HepG2 (cell line): Measurements from ENCODE around the gene ST13. TPM values are rescaled to one million over a fixed set of nuclear protein-coding genes. Genes with fewer than 3 reads are reported as not detected.

Source experiments
- ATAC-seq: fragments of 200-7000 bp; cut with Tn5 transposase; 3 replicates; pipeline ENCODE4 v1.9.1; 2020; ENCODE audit warnings: mild to moderate bottlenecking, moderate library complexity
- BruUV-seq: library from RNA; stranded (reverse); fragments of 400-500 nt; replicated peaks from 2 replicates; lab custom pipeline; 2021; lab: Mats Ljungman, UMichigan
- CTCF ChIA-PET: fragments of 300-600 bp; formaldehyde crosslinking; extraction: SDS; loops from one replicate; lab custom pipeline; 2021; ENCODE audit warnings: low total read pairs, inconsistent platforms, low intra/inter-chr PET ratio; lab: Yijun Ruan, JAX
- POLR2A ChIA-PET: fragments of 350-600 bp; sonication (Branson Sonifier 250); formaldehyde crosslinking; loops from one replicate; lab custom pipeline; 2020; ENCODE audit warnings: antibody characterized with exemption, inconsistent platforms; lab: Yijun Ruan, JAX
- DNase-seq: peaks from one replicate; pipeline ENCODE4 v3.0.0-alpha.2; 2015; ENCODE audit warnings: low spot score
- FAIRE-seq: peaks from 3 replicates; lab custom pipeline; 2011; peaks lifted over from hg19 to GRCh38; lab: Jason Lieb, UNC
- H2AFZ ChIP-seq: one replicate; pipeline ENCODE4 v1.6.1; 2011; ENCODE audit warnings: low read length, inconsistent platforms
- H3K27ac ChIP-seq: fragments of 300-600 bp; 3 replicates; pipeline ENCODE4 v1.8.0; 2011; ENCODE audit warnings: mixed run types, mild to moderate bottlenecking, mixed read lengths, low read length, inconsistent platforms; ENCODE audit not compliant: insufficient read depth; ENCODE audit errors: extremely low read length
- H3K27me3 ChIP-seq, 2 experiments: fragments of 200-600 bp in 1 of 2; 2 replicates in 1 of 2; 3 replicates in 1 of 2; pipeline versions ENCODE4 v1.6.0 to v1.8.0; 2011; ENCODE audit warnings: low read length in 2 of 2, mild to moderate bottlenecking in 2 of 2, moderate library complexity in 2 of 2, inconsistent platforms in 1 of 2; ENCODE audit not compliant: insufficient read depth in 2 of 2, control insufficient read depth in 1 of 2
- H3K36me3 ChIP-seq, 2 experiments: fragments of 200-600 bp in 1 of 2; replicated peaks in 1 of 2; 2 replicates in 1 of 2; 3 replicates in 1 of 2; pipeline versions ENCODE4 v1.5.1 to v1.8.0; 2011; ENCODE audit warnings: low read length in 2 of 2, inconsistent platforms in 1 of 2; ENCODE audit not compliant: insufficient read depth in 2 of 2, control insufficient read depth in 1 of 2
- H3K4me1 ChIP-seq: 2 replicates; pipeline ENCODE4 v1.5.1; 2012; ENCODE audit warnings: low read length, inconsistent platforms; ENCODE audit not compliant: insufficient read depth
- H3K4me2 ChIP-seq: 2 replicates; pipeline ENCODE4 v1.6.0; 2011; ENCODE audit warnings: low read depth, low read length, inconsistent platforms
- H3K4me3 ChIP-seq, 3 experiments: fragments of 200-600 bp in 1 of 3; sonication (generic), shearing (Covaris generic) in 1 of 3; replicated peaks in 1 of 3; 2 replicates each; pipeline ENCODE4 v1.5.1; 2011 to 2016; ENCODE audit warnings: low read length in 3 of 3, inconsistent platforms in 2 of 3, low read depth in 2 of 3, mild to moderate bottlenecking in 2 of 3, control low read depth in 1 of 3, mixed read lengths in 1 of 3; ENCODE audit not compliant: insufficient read depth in 1 of 3
- H3K79me2 ChIP-seq: one replicate; pipeline ENCODE4 v1.6.1; 2011; ENCODE audit warnings: low read length, inconsistent platforms; ENCODE audit not compliant: insufficient read depth
- H3K9ac ChIP-seq: 2 replicates; pipeline ENCODE4 v1.6.0; 2011; ENCODE audit warnings: mild to moderate bottlenecking, low read depth, low read length, inconsistent platforms; ENCODE audit not compliant: insufficient read depth
- H3K9me3 ChIP-seq: 2 replicates; pipeline ENCODE4 v1.5.1; 2012; ENCODE audit warnings: mild to moderate bottlenecking, low read length
- H4K20me1 ChIP-seq: 2 replicates; pipeline ENCODE4 v1.6.0; 2011; ENCODE audit warnings: inconsistent platforms, mild to moderate bottlenecking, low read length, moderate library complexity; ENCODE audit not compliant: insufficient read depth
- AGO1 ChIP-seq: fragments of 200-400 bp; formaldehyde crosslinking; IDR thresholded peaks from 2 replicates; pipeline ENCODE4 v1.6.1; 2017; ENCODE audit warnings: mild to moderate bottlenecking, low read depth, low read length, moderate library complexity; ENCODE audit not compliant: poor library complexity, severe bottlenecking
- CAMTA2 ChIP-seq: sonication (generic); formaldehyde crosslinking; IDR thresholded peaks from 2 replicates; pipeline ENCODE4 v1.4.0; 2020; ENCODE audit warnings: mild to moderate bottlenecking, missing genetic modification reagents, borderline replicate concordance
- CBX1 ChIP-seq: IDR thresholded peaks from one replicate; pipeline ENCODE4 v1.6.1; 2016; ENCODE audit warnings: antibody characterized with exemption, low read depth
- CEBPB ChIP-seq: IDR thresholded peaks from 2 replicates; pipeline ENCODE4 v1.6.1; 2011; ENCODE audit warnings: low read depth, low read length, improper control_type of control experiment, borderline replicate concordance
- CEBPG ChIP-seq: IDR thresholded peaks from 2 replicates; pipeline ENCODE4 v1.6.1; 2016
- HNF4A ChIP-seq: sonication (generic); formaldehyde crosslinking; IDR thresholded peaks from 2 replicates; pipeline ENCODE4 v1.4.0; 2020; ENCODE audit warnings: missing genetic modification reagents
- HNF4G ChIP-seq, 2 experiments: sonication (generic) in 1 of 2; formaldehyde crosslinking in 1 of 2; IDR thresholded peaks; 2 replicates each; pipeline versions ENCODE4 v1.4.0 to v1.6.1; 2011 to 2020; ENCODE audit warnings: borderline replicate concordance in 2 of 2, low read depth in 2 of 2, mild to moderate bottlenecking in 2 of 2, low read length in 1 of 2, missing genetic modification reagents in 1 of 2, moderate library complexity in 1 of 2
- JUN ChIP-seq: sonication (generic); formaldehyde crosslinking; IDR thresholded peaks from 2 replicates; pipeline ENCODE4 v1.4.0; 2020; ENCODE audit warnings: mild to moderate bottlenecking, missing genetic modification reagents
- JUND ChIP-seq: sonication (generic); formaldehyde crosslinking; IDR thresholded peaks from 2 replicates; pipeline ENCODE4 v1.8.0; 2022; ENCODE audit warnings: mild to moderate bottlenecking, missing genetic modification reagents
- REL ChIP-seq: sonication (generic); formaldehyde crosslinking; conservative IDR thresholded peaks from 2 replicates; pipeline ENCODE4 v1.8.0; 2022; ENCODE audit warnings: mild to moderate bottlenecking, missing genetic modification reagents, moderate library complexity
- RNF2 ChIP-seq: fragments of 450-650 bp; conservative IDR thresholded peaks from 2 replicates; pipeline ENCODE4 v1.6.1; 2016; ENCODE audit warnings: low read depth
- SALL2 ChIP-seq: sonication (generic); formaldehyde crosslinking; IDR thresholded peaks from 2 replicates; pipeline ENCODE4 v1.8.1; 2023; ENCODE audit warnings: mild to moderate bottlenecking, missing genetic modification reagents, inconsistent platforms
- SIN3B ChIP-seq: fragments of 150-350 bp; IDR thresholded peaks from 2 replicates; pipeline ENCODE4 v1.6.1; 2014; ENCODE audit warnings: low read length
- ZFY ChIP-seq: sonication (generic); formaldehyde crosslinking; IDR thresholded peaks from 2 replicates; pipeline ENCODE4 v1.4.0; 2020; ENCODE audit warnings: missing genetic modification reagents
- ZNF550 ChIP-seq: sonication (generic); formaldehyde crosslinking; IDR thresholded peaks from 2 replicates; pipeline ENCODE4 v1.4.0; 2020; ENCODE audit warnings: mild to moderate bottlenecking, missing genetic modification reagents, borderline replicate concordance
- ZNF569 ChIP-seq: sonication (generic); formaldehyde crosslinking; IDR thresholded peaks from 2 replicates; pipeline ENCODE4 v1.5.0; 2020; ENCODE audit warnings: mild to moderate bottlenecking, missing genetic modification reagents, moderate library complexity, borderline replicate concordance
- ZNF652 ChIP-seq: IDR thresholded peaks from 2 replicates; pipeline ENCODE4 v1.6.1; 2016; ENCODE audit warnings: low read depth, borderline replicate concordance
- ZNF674 ChIP-seq: sonication (generic); formaldehyde crosslinking; IDR thresholded peaks from 2 replicates; pipeline ENCODE4 v1.5.0; 2020; ENCODE audit warnings: low read depth, mild to moderate bottlenecking, missing genetic modification reagents
- WGBS: methylation state at CpG from one replicate; pipeline ENCODE4 v1.1.6; 2017; ENCODE audit warnings: low lambda C conversion rate; 5-methylcytosine and 5-hydroxymethylcytosine counted together
- in situ Hi-C: cut with HindIII; loops from 2 replicates; pipeline ENCODE4 v1.10.0; 2017; ENCODE audit warnings: low pct_unique_long_range_greater_than_20kb; ENCODE audit not compliant: extremely low pct_ligation_motif_present
- intact Hi-C: fragments of 100-400 bp; cut with micrococcal nuclease; formaldehyde crosslinking; loops from one replicate; pipeline ENCODE4 v1.10.0; 2022; ENCODE audit not compliant: unreplicated experiment
- polyA plus RNA-seq, 8 experiments: library from polyadenylated mRNA; depleted of rRNA in 3 of 8; stranded (reverse) in 7 of 8; unstranded in 1 of 8; fragments of >200 nt; fragmentation: Illumina TruSeq in 4 of 8; extraction: Trizol in 4 of 8; gene quantifications; 2 replicates each; pipeline versions ENCODE4 v1.2.1 to v1.2.3, GENCODE V29; 2011 to 2016; ENCODE audit warnings: low read depth in 4 of 8, missing spikeins in 1 of 8, mixed read lengths in 1 of 8; ENCODE audit not compliant: insufficient read depth in 1 of 8
- total RNA-seq, 5 experiments: library from RNA; depleted of rRNA; stranded (reverse); fragments of >200 nt; fragmentation: Illumina TruSeq; extraction: Trizol; gene quantifications; 2 replicates each; pipeline ENCODE4 v1.2.3, GENCODE V29; 2016; ENCODE audit warnings: low read depth in 1 of 5
- TF ChIP-seq, protein P1 (sequence below): sonication (generic); formaldehyde crosslinking; IDR thresholded peaks from 2 replicates; pipeline ENCODE4 v1.8.1; 2023; ENCODE audit warnings: mild to moderate bottlenecking, missing genetic modification reagents
- TF ChIP-seq, protein P2 (sequence below): sonication (generic); formaldehyde crosslinking; IDR thresholded peaks from 2 replicates; pipeline ENCODE4 v1.5.0; 2020; ENCODE audit warnings: missing genetic modification reagents
- TF ChIP-seq, protein P3 (sequence below): sonication (generic); formaldehyde crosslinking; IDR thresholded peaks from 2 replicates; pipeline ENCODE4 v1.4.0; 2020; ENCODE audit warnings: missing genetic modification reagents
- TF ChIP-seq, protein P4 (sequence below): sonication (generic); formaldehyde crosslinking; IDR thresholded peaks from 2 replicates; pipeline ENCODE4 v1.4.0; 2020; ENCODE audit warnings: missing genetic modification reagents

ST13 gene
- total and polyA plus RNA-seq, 2 of the 13 experiments (the other 11 are each of a cell fraction or from before 2014, with no cell fraction given) = 110 to 274 TPM

GRCh38 chr22:40853333-40853732, 3.1 kb downstream of the ST13 start:
- Histone ChIP-seq H3K36me3 (peaks cover 1 to 27% of the 10 kb centered on the region in 2 experiments; a peak in 3 of 5 replicates), H3K4me3 (peak overlapping the region; percentile 85 to 96 (median 90); a peak in 5 of 6 replicates), H3K79me2 (peaks cover 85% of the 10 kb centered on the region), H3K27ac (peak overlapping the region; percentile 96), H3K9ac (peak overlapping the region; percentile 98; the same call in 1 of the 2 replicates), H3K27me3 (no peaks in the 10 kb centered on the region; a peak in 1 of 5 replicates), H4K20me1 (peaks cover 10% of the 10 kb centered on the region), H3K9me3 (no peaks in the 10 kb centered on the region), H3K4me1 (peaks cover 46% of the 10 kb centered on the region), H2AFZ (no peak overlapping the region), H3K4me2 (peak overlapping the region; percentile 92)
- no TSS peak for BruUV-seq
- in situ Hi-C loops (no loop called here), intact Hi-C loops (no loop called here)
- 72% methylated on average over 1 of the region's 1 CpG for WGBS
- FAIRE-seq (no peak), DNase-seq (no peak), ATAC-seq (no peak)
- ChIA-PET POLR2A (interaction anchor here (1.0 kb wide), 1 partner anchor 27 kb away, joined by 3 read pairs; no protein-coding TSS in a partner anchor), CTCF (no interaction called here)
- TF ChIP-seq CEBPB (peak; percentile 74; the same call in 1 of the 2 replicates), CEBPG (CRISPR knock-in tag) (peak; percentile 48; the same call in 1 of the 2 replicates), ZNF550 (CRISPR knock-in tag) (no peak), ZFY (CRISPR knock-in tag) (no peak), HNF4A (CRISPR knock-in tag) (peak; percentile 50; the same call in 1 of the 2 replicates), SIN3B (no peak), RNF2 (no peak), JUN (CRISPR knock-in tag) (no peak), AGO1 (no peak), JUND (CRISPR knock-in tag) (no peak), ZNF569 (CRISPR knock-in tag) (no peak), HNF4G (IDR thresholded peaks at IDR 0.05; ENCODE audit: borderline replicate concordance, low read depth, low read length) (0 out of 2 replicates have a peak, but pooled peaks have one; percentile 33), HNF4G (CRISPR knock-in tag; IDR thresholded peaks at IDR 0.05; ENCODE audit: borderline replicate concordance, low read depth) (no peak), SALL2 (CRISPR knock-in tag) (no peak), CAMTA2 (no peak), REL (CRISPR knock-in tag) (no peak), CBX1 (no peak), ZNF652 (CRISPR knock-in tag) (no peak), ZNF674 (CRISPR knock-in tag) (no peak)
- TF ChIP-seq, protein P1, sequence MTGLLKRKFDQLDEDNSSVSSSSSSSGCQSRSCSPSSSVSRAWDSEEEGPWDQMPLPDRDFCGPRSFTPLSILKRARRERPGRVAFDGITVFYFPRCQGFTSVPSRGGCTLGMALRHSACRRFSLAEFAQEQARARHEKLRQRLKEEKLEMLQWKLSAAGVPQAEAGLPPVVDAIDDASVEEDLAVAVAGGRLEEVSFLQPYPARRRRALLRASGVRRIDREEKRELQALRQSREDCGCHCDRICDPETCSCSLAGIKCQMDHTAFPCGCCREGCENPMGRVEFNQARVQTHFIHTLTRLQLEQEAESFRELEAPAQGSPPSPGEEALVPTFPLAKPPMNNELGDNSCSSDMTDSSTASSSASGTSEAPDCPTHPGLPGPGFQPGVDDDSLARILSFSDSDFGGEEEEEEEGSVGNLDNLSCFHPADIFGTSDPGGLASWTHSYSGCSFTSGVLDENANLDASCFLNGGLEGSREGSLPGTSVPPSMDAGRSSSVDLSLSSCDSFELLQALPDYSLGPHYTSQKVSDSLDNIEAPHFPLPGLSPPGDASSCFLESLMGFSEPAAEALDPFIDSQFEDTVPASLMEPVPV (CRISPR knock-in tag) = no peak
- TF ChIP-seq, protein P2, sequence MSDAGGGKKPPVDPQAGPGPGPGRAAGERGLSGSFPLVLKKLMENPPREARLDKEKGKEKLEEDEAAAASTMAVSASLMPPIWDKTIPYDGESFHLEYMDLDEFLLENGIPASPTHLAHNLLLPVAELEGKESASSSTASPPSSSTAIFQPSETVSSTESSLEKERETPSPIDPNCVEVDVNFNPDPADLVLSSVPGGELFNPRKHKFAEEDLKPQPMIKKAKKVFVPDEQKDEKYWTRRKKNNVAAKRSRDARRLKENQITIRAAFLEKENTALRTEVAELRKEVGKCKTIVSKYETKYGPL (CRISPR knock-in tag) = 0 out of 2 replicates have a peak, but pooled peaks have one; percentile 61
- TF ChIP-seq, protein P3, sequence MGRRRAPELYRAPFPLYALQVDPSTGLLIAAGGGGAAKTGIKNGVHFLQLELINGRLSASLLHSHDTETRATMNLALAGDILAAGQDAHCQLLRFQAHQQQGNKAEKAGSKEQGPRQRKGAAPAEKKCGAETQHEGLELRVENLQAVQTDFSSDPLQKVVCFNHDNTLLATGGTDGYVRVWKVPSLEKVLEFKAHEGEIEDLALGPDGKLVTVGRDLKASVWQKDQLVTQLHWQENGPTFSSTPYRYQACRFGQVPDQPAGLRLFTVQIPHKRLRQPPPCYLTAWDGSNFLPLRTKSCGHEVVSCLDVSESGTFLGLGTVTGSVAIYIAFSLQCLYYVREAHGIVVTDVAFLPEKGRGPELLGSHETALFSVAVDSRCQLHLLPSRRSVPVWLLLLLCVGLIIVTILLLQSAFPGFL (CRISPR knock-in tag) = no peak
- TF ChIP-seq, protein P4, sequence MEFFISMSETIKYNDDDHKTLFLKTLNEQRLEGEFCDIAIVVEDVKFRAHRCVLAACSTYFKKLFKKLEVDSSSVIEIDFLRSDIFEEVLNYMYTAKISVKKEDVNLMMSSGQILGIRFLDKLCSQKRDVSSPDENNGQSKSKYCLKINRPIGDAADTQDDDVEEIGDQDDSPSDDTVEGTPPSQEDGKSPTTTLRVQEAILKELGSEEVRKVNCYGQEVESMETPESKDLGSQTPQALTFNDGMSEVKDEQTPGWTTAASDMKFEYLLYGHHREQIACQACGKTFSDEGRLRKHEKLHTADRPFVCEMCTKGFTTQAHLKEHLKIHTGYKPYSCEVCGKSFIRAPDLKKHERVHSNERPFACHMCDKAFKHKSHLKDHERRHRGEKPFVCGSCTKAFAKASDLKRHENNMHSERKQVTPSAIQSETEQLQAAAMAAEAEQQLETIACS (CRISPR knock-in tag) = no peak
